ENCODE measurements around the gene ARHGAP44.
"Not testable (repeated sequence)": the region's sequence is repeated elsewhere in the genome, so short reads cannot be mapped to it uniquely, and the experiment has no call there.

The ARHGAP44 gene

DNA sequence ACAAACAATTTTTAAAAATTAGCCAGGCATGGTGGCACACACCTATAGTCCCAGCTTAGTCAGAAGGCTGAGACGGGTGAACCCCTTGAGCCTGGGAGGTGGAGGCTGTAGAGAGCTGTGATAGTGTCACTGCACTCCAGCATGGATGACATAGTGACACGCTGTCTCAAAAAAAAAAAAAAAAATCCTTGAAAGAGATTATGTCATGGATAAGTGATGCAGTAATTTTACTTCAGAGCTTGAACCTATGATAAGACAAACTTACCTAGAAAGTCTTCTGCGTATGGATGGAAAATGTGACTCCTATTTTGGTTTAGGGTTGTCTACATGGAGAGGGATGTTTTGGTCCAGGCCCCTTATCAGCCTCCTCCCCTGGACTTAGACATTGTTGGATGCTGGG lies 176.7 kb downstream of the ARHGAP44 start:
- no peak for DNase-seq

DNA sequence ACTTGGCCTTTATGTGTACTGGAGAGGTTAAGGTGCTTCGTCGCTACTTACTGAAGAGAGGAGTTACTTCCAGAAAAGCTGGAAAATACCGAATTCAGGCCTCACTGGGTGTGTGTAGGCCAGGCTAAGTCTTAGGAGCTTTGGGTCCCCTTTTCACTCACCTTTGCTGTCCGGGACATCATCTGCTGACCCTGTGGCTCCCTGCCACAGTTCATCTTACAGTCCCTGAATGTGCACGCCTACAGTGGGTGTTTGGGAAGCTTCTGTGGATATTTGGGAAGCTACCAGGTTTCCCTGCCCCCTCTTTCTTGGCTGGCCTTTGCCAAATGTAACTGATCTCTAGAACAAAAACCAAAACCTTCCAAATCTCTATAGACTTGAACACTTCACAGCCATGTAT lies 177.1 kb downstream of the ARHGAP44 start:
- no peak for DNase-seq

- no peak for DNase-seq
Measured at GRCh38 chr17:12967962-12968361, 178.7 kb downstream of the ARHGAP44 start.

DNA sequence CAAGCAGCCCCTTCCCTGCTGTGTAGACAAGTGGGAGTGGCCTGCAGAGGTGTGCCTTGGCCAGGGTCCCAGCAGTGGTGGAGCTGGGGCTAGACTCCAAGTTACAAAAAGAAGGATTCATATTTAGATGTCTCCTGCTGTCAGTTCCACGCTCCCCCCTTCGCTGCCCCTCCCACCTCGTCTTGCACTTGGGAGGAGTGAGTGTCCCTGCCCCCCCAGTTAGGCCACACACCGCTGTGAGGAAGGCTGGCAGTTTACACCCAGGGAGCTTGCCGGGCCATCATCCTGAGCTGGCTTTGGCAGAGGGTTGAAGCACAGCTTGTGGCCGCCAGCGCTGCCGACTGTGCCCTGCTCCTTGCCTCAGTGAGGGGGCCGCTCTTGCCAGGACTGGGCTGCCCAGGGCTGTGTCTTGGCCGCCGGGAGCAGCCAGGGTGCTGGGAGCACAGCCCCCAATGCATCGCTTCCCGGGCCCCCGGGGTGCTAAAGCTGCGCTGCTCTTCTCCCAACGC lies 184.3 kb downstream of the ARHGAP44 start:
- DNase-seq = peak in 1 of 2 experiments; percentile 38

DNA sequence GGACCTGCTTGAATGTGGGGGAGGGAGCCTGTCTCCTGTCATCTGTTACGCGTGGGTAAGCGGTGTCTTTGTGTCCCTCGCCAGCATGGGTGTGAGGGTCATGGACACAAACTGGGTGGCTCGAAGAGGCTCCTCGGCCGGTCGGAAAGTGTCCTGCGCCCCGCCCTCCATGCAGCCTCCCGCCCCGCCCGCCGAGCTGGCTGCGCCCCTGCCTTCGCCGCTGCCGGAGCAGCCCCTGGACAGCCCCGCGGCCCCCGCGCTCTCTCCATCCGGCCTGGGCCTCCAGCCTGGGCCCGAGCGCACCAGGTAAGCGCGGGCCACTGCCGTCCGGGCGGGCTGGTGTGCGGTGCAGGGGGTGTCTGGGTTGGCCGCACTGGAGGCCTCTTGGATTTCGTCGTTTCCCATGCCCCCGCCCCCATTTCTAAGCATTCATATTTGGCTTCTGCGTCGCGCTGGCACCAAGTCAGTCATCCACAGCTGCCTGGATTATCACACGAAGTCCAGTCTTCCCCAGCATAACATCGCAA lies 184.8 kb downstream of the ARHGAP44 start:
- no peak for DNase-seq

- no peak for DNase-seq
Measured at GRCh38 chr17:12977008-12977751, 187.9 kb downstream of the ARHGAP44 start.

DNA sequence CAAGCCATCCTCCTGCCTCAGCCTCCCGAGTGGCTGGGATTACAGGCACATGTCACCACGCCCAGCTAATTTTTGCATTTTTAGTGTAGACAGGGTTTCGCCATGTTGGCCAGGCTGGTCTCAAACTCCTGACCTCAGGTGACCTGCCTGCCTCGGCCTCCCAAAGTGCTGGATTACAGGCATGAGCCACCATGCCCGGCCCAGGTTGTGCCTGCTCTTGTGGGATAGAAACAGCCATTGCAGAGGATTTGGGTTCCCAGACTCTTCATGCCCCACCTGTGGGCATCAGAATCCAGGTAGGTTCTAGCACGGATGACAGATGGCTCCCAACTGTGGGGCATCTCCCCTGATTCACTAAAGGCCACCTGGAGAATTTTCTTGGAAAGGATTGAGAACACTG lies 189.5 kb downstream of the ARHGAP44 start:
- DNase-seq = not testable (repeated sequence)

DNA sequence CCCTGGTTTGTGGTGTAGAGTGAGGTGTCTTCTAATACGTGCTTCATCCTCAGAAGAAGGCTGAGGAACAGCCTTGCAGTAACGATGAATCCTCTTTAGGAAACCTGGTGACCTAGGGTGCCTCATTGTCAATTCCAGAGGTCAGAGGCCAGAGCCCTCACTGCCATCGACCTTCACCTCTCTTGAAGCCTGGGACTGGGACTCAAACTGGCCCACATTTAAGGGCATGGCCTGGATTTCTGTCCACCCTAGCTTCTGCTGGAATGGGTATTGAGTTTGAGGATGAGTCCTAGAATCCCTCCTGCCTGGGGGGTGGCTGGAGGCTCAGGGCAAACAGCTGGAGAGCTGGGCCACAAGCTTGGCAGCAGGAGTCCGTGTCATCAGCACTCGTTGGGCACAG lies 189.9 kb downstream of the ARHGAP44 start:
- no peak for DNase-seq

DNA sequence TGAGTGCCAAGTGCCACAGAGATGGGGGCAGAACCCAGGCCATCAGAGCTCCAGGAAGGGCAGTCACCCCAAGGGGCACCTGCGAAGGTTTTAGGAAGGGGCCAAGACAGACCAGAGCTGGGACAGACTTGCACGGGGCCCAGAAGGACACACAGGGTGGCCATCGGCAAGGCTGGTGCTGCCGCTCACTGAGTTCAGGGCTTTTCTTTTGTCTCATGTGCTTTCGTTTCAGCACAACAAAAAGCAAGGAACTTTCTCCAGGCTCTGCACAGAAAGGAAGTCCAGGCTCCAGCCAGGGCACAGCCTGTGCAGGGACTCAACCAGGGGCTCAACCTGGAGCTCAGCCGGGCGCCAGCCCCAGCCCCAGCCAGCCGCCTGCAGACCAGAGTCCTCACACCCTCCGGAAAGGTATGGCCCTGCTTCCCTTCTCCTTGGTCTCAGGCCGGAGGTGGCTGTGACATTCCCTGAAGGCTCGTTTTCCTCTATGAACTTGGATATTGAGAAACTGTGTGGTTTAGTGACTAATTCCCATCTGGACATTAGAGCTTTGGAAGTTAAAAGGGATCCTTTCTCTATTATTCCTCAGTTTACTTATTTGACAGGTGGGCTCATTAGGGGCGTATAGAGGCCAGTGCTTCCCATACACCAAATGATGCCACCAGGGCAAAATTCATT lies 190.7 kb downstream of the ARHGAP44 start:
- no peak for DNase-seq

- no peak for DNase-seq
Measured at GRCh38 chr17:12982224-12982623, 192.9 kb downstream of the ARHGAP44 start.

DNA sequence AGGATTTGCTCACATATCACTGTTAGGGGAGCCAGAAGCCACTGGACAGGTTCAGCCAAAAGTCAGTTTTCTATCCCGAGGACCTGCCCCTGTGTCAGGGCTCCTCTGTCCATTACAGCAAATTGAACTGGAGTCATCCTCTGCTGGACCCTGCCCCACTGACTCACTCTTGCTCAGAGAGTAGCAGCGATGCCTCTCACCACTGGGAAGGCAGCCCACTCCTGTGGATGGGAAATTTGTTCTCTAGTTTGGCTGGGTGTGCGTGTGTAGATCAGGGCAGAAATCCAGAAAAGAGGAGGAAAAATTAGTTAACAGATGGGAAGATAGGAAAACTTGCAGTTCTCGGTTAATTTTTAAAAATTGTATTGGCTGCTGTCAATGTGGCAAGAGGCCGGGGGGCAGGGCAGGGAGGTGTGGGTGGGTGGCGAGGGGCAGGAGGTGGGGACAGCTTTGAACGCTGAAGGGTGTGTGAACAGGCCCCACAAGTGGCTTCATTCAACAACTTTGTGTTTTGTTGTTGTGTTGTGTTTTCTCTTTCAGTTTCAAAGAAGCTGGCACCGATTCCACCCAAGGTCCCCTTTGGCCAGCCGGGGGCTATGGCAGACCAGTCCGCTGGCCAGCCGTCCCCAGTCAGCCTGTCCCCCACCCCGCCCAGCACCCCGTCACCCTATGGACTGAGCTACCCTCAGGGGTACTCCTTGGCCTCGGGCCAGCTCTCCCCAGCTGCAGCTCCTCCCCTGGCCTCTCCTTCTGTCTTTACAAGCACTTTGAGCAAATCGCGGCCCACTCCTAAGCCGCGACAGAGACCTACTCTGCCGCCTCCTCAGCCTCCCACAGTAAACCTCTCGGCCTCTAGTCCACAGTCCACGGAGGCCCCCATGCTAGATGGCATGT lies 194.9 kb downstream of the ARHGAP44 start:
- DNase-seq = peak in 1 of 2 experiments; percentile 66

DNA sequence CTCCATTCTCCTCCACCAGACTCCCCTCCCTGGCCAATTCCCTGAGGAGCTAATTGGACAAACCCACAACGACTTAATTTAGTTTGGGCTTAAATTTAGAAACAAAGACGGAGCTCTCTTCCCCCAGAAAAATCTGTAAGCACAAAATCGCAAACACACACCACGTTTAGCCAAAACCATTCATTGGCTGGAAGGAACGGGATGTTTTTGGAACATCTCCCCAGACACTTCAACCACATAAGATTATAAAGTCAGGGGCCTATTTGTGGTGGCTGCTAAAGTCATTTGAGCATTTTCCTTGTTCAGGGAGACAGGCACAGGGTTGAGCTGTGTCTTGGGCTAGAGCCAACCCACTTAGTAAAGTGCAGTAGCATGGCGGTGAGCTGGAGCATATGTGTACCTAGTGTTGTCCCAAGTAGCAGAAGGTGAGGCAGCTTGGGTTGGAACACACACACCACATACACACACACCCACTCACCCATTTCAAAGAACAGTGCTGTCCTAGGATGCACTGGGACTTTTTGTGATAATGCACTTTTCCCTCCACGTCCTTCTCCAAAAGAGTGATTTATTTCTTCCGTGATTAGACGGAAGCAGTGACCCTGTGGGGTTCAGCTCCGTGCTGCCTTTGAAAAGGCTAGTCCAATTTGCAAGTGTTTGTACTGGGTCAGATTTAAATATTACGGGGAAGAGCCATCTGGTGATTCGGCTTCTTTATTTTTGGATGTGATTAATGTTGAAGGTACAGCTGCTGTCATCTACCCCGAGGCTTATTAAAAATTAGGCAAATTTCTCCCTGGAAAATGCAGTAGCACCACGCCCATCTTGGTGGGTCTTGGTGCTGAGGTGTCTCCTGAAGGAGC lies 196.4 kb downstream of the ARHGAP44 start:
- peak in 1 of 2 experiments; percentile 51 for DNase-seq

DNA sequence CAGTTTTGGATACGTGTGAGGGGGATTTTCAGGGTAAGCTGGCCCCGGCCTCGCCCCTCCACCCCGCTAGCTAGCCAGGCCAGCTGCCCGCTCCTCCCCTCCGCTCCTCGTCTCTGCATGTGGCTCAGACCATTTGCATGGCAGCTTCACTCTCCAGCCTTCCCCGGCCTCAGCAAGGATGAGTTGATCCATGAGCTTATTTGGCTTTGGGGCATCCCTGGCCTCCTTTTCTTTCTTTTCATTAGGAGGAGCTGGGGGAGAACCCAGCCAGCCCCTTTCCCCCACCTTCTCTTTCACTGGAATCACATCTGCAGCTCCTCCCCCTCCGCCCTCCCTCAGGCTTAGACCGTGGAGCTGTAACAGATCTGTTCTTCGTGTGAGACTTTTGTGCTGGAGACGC lies 197.8 kb downstream of the ARHGAP44 start:
- no peak for DNase-seq

GRCh38 chr17:12990041-12990808 lies 200.9 kb downstream of the ARHGAP44 start:
- peak; percentile 86 to 96 for DNase-seq

DNA sequence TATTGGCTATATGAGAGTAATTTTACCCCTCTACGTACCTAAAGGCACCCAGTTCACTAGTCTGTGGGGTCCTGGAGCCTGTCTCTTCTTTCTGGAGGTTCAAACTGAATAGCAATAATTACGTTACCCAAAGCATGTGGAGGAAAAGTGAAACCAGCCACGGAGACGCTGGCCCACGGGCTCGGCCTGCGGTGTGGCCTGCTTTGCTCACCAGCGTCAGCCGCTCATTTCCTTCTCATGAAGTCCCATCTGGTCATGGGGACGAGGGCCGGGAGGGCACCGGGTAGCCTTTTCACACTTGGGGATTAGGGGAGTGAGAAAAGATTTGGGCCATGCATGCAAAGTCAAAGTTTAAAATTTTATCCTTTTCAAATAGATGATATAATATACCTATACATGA lies 201.6 kb downstream of the ARHGAP44 start:
- DNase-seq = no peak

DNA sequence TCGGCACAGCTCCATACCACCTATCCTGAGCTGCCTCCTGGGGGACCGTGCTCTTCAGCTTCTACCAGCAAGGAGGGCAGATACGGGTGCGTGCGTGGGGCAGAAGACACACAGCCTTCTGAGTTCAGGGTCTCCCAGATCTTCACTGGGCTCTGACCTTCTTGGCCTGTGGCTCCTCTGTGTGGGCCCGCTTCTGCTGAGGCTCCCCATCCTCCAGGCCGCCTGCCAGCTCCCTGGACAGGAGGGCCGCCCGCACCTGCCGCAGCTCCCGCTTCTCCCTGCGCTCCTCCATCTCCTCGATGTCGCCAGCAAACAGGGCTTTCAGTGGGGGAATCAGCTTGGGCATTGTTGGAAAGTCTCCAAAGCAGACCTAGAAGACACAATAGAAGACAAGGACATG lies 203.4 kb downstream of the ARHGAP44 start:
- no peak for DNase-seq

- DNase-seq = no peak
Measured at GRCh38 chr17:12993631-12994030, 204.3 kb downstream of the ARHGAP44 start.

DNA sequence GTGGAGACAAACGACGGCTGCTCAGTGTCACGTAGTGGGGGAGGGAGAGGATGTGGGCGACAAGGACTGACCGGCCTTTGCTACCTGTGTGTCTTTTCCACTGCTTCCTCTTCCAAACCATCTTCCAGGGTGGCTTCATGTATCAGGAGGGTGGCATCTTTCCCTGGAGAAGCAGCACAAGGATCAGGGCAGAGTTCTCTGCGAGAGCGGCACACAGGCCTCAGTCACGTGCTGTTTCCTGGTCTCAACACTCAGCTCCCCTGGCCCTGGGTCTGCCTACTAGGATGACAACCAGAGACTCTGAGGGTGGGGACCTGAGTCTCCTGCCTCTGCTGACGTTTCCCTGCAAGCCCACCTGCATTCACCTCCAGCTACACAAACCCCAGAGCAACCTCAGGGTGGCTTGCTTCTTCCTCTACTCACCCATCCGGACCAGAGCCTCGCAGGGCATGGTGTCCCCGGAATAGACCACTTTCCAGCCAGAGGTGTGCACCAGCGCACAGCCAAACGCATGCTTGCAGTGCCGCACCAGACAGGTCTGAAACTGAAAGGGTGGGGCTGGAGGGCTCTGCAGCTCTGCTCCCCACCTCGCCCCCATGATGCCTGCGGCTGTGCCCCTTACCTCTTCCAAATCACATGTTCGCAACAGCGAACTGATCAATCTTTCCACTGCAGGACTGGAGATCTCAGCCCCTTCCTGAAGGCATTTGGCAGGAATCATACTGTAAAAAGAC lies 205.2 kb downstream of the ARHGAP44 start:
- no peak for DNase-seq

- no peak for DNase-seq
Measured at GRCh38 chr17:12995106-12995895, 206.0 kb downstream of the ARHGAP44 start.

DNA sequence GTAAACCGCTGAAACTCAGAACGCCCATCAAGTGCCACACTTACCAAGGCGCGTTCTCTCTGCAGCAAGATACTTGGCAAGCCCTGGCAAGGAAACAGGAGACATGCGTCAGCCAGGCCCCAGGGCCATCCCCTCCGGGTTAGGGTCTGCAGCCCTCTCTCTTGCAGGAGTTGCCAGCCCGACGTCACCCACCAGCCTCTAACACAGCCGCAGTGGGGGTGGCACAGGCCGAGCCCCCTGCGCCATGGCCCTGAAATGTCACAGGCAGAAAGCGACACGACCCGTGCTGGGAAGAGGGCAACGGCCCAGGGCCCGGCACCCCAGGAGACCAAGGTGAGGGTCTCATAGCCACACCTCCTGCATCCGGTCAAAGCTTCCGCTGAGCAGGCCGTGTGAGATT lies 206.6 kb downstream of the ARHGAP44 start:
- DNase-seq = no peak

Data from cerebellar nuclear complex (tissue), 1 donor.